Nephron (organoid): Measurements from ENCODE around the gene PTPRF.

Experiments
- H3K27ac Mint-ChIP-seq, 3 experiments: 2 replicates each; pipeline ENCODE4 v1.8.0; 2020; ENCODE audit warnings: mixed read lengths in 3 of 3, mild to moderate bottlenecking in 2 of 3, moderate library complexity in 1 of 3
- H3K27me3 Mint-ChIP-seq: 2 replicates; pipeline ENCODE4 v1.8.0; 2021; ENCODE audit warnings: low read depth, mild to moderate bottlenecking, moderate library complexity, mixed read lengths
- H3K36me3 Mint-ChIP-seq: 2 replicates; pipeline ENCODE4 v1.8.0; 2020; ENCODE audit warnings: low read depth, mixed read lengths
- H3K4me1 Mint-ChIP-seq: 2 replicates; pipeline ENCODE4 v1.8.0; 2020; ENCODE audit warnings: mixed read lengths
- H3K4me3 Mint-ChIP-seq, 3 experiments: 2 replicates each; pipeline ENCODE4 v1.8.0; 2020; ENCODE audit warnings: mild to moderate bottlenecking in 3 of 3, mixed read lengths in 3 of 3, moderate library complexity in 2 of 3
- H3K9me3 Mint-ChIP-seq: 2 replicates; pipeline ENCODE4 v1.8.0; 2020; ENCODE audit warnings: mixed read lengths
- CTCF ChIP-seq, 3 experiments: fragments of 200-600 bp; sonication (generic); IDR thresholded peaks; one replicate each; pipeline ENCODE4 v1.5.0; 2021; ENCODE audit warnings: antibody characterized with exemption in 3 of 3; ENCODE audit not compliant: unreplicated experiment in 3 of 3

The PTPRF gene

DNA sequence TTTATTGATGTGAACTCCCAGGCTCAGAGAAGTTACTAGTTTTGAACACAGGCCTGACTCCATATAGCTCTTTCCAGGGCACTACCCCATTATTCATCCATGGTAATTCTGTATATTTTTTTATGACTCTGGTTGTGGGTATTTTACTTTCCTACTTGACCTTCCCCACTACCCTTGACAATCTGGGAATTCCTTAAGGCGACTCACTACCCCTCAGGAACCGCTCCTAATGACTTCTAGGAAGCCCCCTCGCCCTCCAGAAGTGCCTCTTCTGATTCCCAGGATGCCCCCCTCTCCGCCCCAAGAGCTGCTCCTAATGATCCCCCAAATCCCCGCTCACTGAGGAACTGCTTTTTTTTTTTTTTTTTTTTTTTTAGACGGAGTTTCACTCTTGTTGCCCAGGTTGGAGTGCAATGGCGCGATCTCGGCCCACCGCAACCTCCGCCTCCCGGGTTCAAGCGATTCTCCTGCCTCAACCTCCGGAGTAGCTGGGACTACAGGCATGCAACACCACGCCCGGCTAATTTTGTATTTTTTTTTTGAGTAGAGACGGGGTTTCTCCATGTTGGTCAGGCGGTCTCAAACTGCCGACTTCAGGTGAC lies 118.3 kb downstream of the PTPRF start:
- H3K9me3 Mint-ChIP-seq = no peaks in the 10 kb centered on the region
- H3K27ac Mint-ChIP-seq = peak overlapping the region; percentile 99
- H3K4me1 Mint-ChIP-seq = peaks cover 20% of the 10 kb centered on the region

GRCh38 chr1:43650310-43651085 lies 119.8 kb downstream of the PTPRF start:
- peak overlapping the region; percentile 93 to 100 (median 93) for H3K4me3 Mint-ChIP-seq
- peaks cover 21% of the 10 kb centered on the region for H3K36me3 Mint-ChIP-seq
- no peak for TF ChIP-seq CTCF (IDR thresholded peaks at IDR 0.05; ENCODE audit: unreplicated experiment in 3 of 3)
- H3K9me3 Mint-ChIP-seq = no peaks in the 10 kb centered on the region
- peak overlapping the region; percentile 99 for H3K27ac Mint-ChIP-seq
- H3K27me3 Mint-ChIP-seq = peaks cover 5% of the 10 kb centered on the region
- H3K4me1 Mint-ChIP-seq = peaks cover 20% of the 10 kb centered on the region

More for the DNA sequence above, 118.3 kb downstream of the PTPRF start:
- Mint-ChIP-seq H3K36me3 (peaks cover 9% of the 10 kb centered on the region), H3K27me3 (peaks cover 10% of the 10 kb centered on the region), H3K4me3 (peak overlapping the region; percentile 93 to 100 (median 93))
- no peak for TF ChIP-seq CTCF (IDR thresholded peaks at IDR 0.05; ENCODE audit: unreplicated experiment in 3 of 3)

DNA sequence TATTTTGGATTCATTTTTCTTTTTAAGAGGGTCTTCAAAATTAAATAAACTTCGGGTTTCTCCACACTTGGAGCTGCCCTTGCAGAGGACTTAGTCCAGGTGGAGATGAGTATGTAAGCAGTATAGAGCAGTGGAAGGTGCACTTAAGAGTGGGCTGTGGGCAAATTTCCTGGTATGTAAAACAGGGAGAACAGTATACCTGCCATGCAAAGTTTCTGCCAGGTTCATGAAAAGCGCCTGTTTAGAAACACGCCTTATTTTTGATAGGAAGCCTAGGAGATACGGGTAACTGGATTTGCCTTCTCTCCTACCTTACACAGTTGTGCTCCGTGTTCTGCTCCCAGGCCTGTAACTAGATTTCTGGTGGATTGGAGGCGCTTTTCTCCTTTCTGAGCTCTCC lies 120.5 kb downstream of the PTPRF start:
- peaks cover under 1% of the 10 kb centered on the region for H3K27me3 Mint-ChIP-seq
- peak overlapping the region; percentile 93 to 100 (median 93) for H3K4me3 Mint-ChIP-seq
- no peaks in the 10 kb centered on the region for H3K9me3 Mint-ChIP-seq
- peaks cover 20% of the 10 kb centered on the region for H3K4me1 Mint-ChIP-seq
- no peak for TF ChIP-seq CTCF (IDR thresholded peaks at IDR 0.05; ENCODE audit: unreplicated experiment in 3 of 3)
- peaks cover 28% of the 10 kb centered on the region for H3K36me3 Mint-ChIP-seq
- H3K27ac Mint-ChIP-seq = peak overlapping the region in 2 of 3 experiments; percentile 61 to 71

GRCh38 chr1:43651902-43652301 lies 121.2 kb downstream of the PTPRF start:
- no peaks in the 10 kb centered on the region for H3K27me3 Mint-ChIP-seq
- no peaks in the 10 kb centered on the region for H3K9me3 Mint-ChIP-seq
- H3K27ac Mint-ChIP-seq = peak overlapping the region in 2 of 3 experiments; percentile 61 to 71
- TF ChIP-seq CTCF (IDR thresholded peaks at IDR 0.05; ENCODE audit: unreplicated experiment in 3 of 3) = no peak
- peaks cover 20% of the 10 kb centered on the region for H3K4me1 Mint-ChIP-seq
- H3K4me3 Mint-ChIP-seq = peak overlapping the region; percentile 93 to 100 (median 93)
- peaks cover 35% of the 10 kb centered on the region for H3K36me3 Mint-ChIP-seq

DNA sequence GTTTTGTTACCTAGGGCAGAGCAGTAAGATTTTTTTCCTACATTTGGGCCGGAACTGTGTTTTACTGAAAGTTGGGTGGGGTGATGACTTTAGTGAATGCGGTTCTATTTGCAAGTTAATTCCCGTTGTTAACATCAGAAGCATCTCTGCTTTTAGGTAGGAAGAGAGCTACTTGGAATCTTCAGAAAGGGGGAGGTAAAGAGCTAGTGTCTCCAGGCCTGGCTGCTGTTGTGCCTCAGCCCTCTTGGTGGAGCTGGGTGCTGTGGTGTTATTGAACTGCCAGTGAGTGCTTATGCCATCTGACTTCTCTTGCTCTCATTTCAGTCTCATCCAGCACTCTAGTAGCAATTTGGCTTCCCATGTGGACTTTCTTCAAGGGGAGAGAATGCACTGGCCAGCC lies 122.7 kb downstream of the PTPRF start:
- Mint-ChIP-seq H3K36me3 (peaks cover 43% of the 10 kb centered on the region), H3K9me3 (no peaks in the 10 kb centered on the region), H3K4me1 (peaks cover 20% of the 10 kb centered on the region), H3K27ac (peak overlapping the region in 1 of 3 experiments; percentile 9), H3K27me3 (no peaks in the 10 kb centered on the region), H3K4me3 (peak overlapping the region; percentile 3 to 63 (median 54))
- peak in 2 of 3 experiments; percentile 12 to 21 for TF ChIP-seq CTCF (IDR thresholded peaks at IDR 0.05; ENCODE audit: unreplicated experiment in 3 of 3)
